ENCODE results near the gene ACLY. TPM values are rescaled to one million over a fixed set of nuclear protein-coding genes. Genes with fewer than 3 reads are reported as not detected.
A peak's percentile ranks its signal among the peaks of the same experiment; 100 is the strongest.

The ACLY gene
- total RNA-seq, 1 donor, result 446 TPM

GRCh38 chr17:41917679-41918313 lies 955 bp downstream of the ACLY start:
- peak overlapping the region; percentile 89 for H3K4me3 ChIP-seq (ENCODE audit: low read depth, low read length)
- no peak for TF ChIP-seq CTCF (IDR thresholded peaks at IDR 0.05; ENCODE audit: insufficient read depth, low read depth, low read length)
- DNase-seq (ENCODE audit: low read depth), result peak; percentile 41

- no peak for TF ChIP-seq CTCF (IDR thresholded peaks at IDR 0.05; ENCODE audit: insufficient read depth, low read depth, low read length)
- DNase-seq (ENCODE audit: low read depth), result peak; percentile 49
- H3K4me3 ChIP-seq (ENCODE audit: low read depth, low read length), result peak overlapping the region; percentile 89
Observed at GRCh38 chr17:41917192-41917591, 1.6 kb downstream of the ACLY start.

- H3K4me3 ChIP-seq (ENCODE audit: low read depth, low read length), result no peak overlapping the region
- no peak for TF ChIP-seq CTCF (IDR thresholded peaks at IDR 0.05; ENCODE audit: insufficient read depth, low read depth, low read length)
- no peak for DNase-seq (ENCODE audit: low read depth)
Observed at GRCh38 chr17:41915566-41915965, 3.2 kb downstream of the ACLY start.

- DNase-seq (ENCODE audit: low read depth), result no peak
- no peak for TF ChIP-seq CTCF (IDR thresholded peaks at IDR 0.05; ENCODE audit: insufficient read depth, low read depth, low read length)
- no peak overlapping the region for H3K4me3 ChIP-seq (ENCODE audit: low read depth, low read length)
Observed at GRCh38 chr17:41915020-41915419, 3.7 kb downstream of the ACLY start.

- TF ChIP-seq CTCF (IDR thresholded peaks at IDR 0.05; ENCODE audit: insufficient read depth, low read depth, low read length), result no peak
- peak overlapping the region; percentile 8 for H3K4me3 ChIP-seq (ENCODE audit: low read depth, low read length)
- peak; percentile 83 for DNase-seq (ENCODE audit: low read depth)
Observed at GRCh38 chr17:41914358-41914766, 4.4 kb downstream of the ACLY start.

GRCh38 chr17:41913798-41914197 lies 5.0 kb downstream of the ACLY start:
- no peak for TF ChIP-seq CTCF (IDR thresholded peaks at IDR 0.05; ENCODE audit: insufficient read depth, low read depth, low read length)
- no peak overlapping the region for H3K4me3 ChIP-seq (ENCODE audit: low read depth, low read length)
- no peak for DNase-seq (ENCODE audit: low read depth)

- DNase-seq (ENCODE audit: low read depth), result no peak
- peak; percentile 18 for TF ChIP-seq CTCF (IDR thresholded peaks at IDR 0.05; ENCODE audit: insufficient read depth, low read depth, low read length)
- no peak overlapping the region for H3K4me3 ChIP-seq (ENCODE audit: low read depth, low read length)
Observed at GRCh38 chr17:41912925-41913324, 5.8 kb downstream of the ACLY start.
